ENCODE measurements around the gene NEBL.

The NEBL gene

GRCh38 chr10:20863008-20863407, 34.1 kb downstream of the NEBL start:
- no peaks in the 10 kb centered on the region for H3K4me1 ChIP-seq (ENCODE audit: control insufficient read depth in 1 of 2, insufficient read depth in 1 of 2, low read depth in 1 of 2, low read length in 1 of 2)
- TF ChIP-seq CTCF (IDR thresholded peaks at IDR 0.05): no peak
- H3K27me3 ChIP-seq: no peaks in the 10 kb centered on the region
- no peak overlapping the region for H3K27ac ChIP-seq
- H3K9me3 ChIP-seq: no peaks in the 10 kb centered on the region
- no peak overlapping the region for H3K4me3 ChIP-seq (ENCODE audit: low read depth in 1 of 2, low read length in 1 of 2)
- H3K36me3 ChIP-seq: no peaks in the 10 kb centered on the region

- Histone ChIP-seq H3K27ac (no peak overlapping the region), H3K4me1 (ENCODE audit: control insufficient read depth in 1 of 2, insufficient read depth in 1 of 2, low read depth in 1 of 2, low read length in 1 of 2) (no peaks in the 10 kb centered on the region), H3K4me3 (ENCODE audit: low read depth in 1 of 2, low read length in 1 of 2) (no peak overlapping the region), H3K36me3 (no peaks in the 10 kb centered on the region), H3K9me3 (no peaks in the 10 kb centered on the region), H3K27me3 (no peaks in the 10 kb centered on the region)
- no peak for TF ChIP-seq CTCF (IDR thresholded peaks at IDR 0.05)
These were observed 38.6 kb downstream of the NEBL start for GRCh38 chr10:20858292-20859124.

- Histone ChIP-seq H3K4me3 (ENCODE audit: low read depth in 1 of 2, low read length in 1 of 2) (no peak overlapping the region), H3K27me3 (no peaks in the 10 kb centered on the region), H3K36me3 (no peaks in the 10 kb centered on the region), H3K9me3 (no peaks in the 10 kb centered on the region), H3K27ac (no peak overlapping the region), H3K4me1 (ENCODE audit: control insufficient read depth in 1 of 2, insufficient read depth in 1 of 2, low read depth in 1 of 2, low read length in 1 of 2) (no peaks in the 10 kb centered on the region)
- no peak for TF ChIP-seq CTCF (IDR thresholded peaks at IDR 0.05)
These were observed 40.6 kb downstream of the NEBL start for GRCh38 chr10:20856484-20856883.

- Histone ChIP-seq H3K27ac (no peak overlapping the region), H3K9me3 (no peaks in the 10 kb centered on the region), H3K4me3 (ENCODE audit: low read depth in 1 of 2, low read length in 1 of 2) (no peak overlapping the region), H3K36me3 (no peaks in the 10 kb centered on the region), H3K27me3 (no peaks in the 10 kb centered on the region), H3K4me1 (ENCODE audit: control insufficient read depth in 1 of 2, insufficient read depth in 1 of 2, low read depth in 1 of 2, low read length in 1 of 2) (no peaks in the 10 kb centered on the region)
- no peak for TF ChIP-seq CTCF (IDR thresholded peaks at IDR 0.05)
These were observed 41.6 kb downstream of the NEBL start for GRCh38 chr10:20855398-20856038.

GRCh38 chr10:20853276-20853675, 43.8 kb downstream of the NEBL start:
- no peak for TF ChIP-seq CTCF (IDR thresholded peaks at IDR 0.05)
- H3K27ac ChIP-seq: no peak overlapping the region
- no peaks in the 10 kb centered on the region for H3K9me3 ChIP-seq
- no peaks in the 10 kb centered on the region for H3K4me1 ChIP-seq (ENCODE audit: control insufficient read depth in 1 of 2, insufficient read depth in 1 of 2, low read depth in 1 of 2, low read length in 1 of 2)
- no peak overlapping the region for H3K4me3 ChIP-seq (ENCODE audit: low read depth in 1 of 2, low read length in 1 of 2)
- H3K27me3 ChIP-seq: no peaks in the 10 kb centered on the region
- H3K36me3 ChIP-seq: no peaks in the 10 kb centered on the region
